A549 (cell line): ENCODE results near the gene HIPK3. TPM values are rescaled to one million over a fixed set of nuclear protein-coding genes. Genes with fewer than 3 reads are reported as not detected.
A peak's percentile ranks its signal among the peaks of the same experiment; 100 is the strongest.

Source experiments
- ATAC-seq, 2 experiments: fragments of 200-7000 bp in 1 of 2; fragments of >200 bp in 1 of 2; cut with Nextera tagmentation in 1 of 2; cut with Tn5 transposase in 1 of 2; 3 replicates each; pipeline versions ENCODE4 v1.8.0 to v1.9.1; 2018 to 2020; ENCODE audit warnings: mild to moderate bottlenecking in 1 of 2, moderate library complexity in 1 of 2
- CTCF ChIA-PET: fragments of 300-600 bp; sonication (Branson Sonifier 250); formaldehyde crosslinking; extraction: SDS; loops from one replicate; lab custom pipeline; 2021; ENCODE audit warnings: antibody characterized with exemption, inconsistent platforms; lab: Yijun Ruan, JAX
- POLR2A ChIA-PET: fragments of 350-600 bp; formaldehyde crosslinking; extraction: SDS; loops from one replicate; lab custom pipeline; 2021; ENCODE audit warnings: antibody characterized with exemption, inconsistent platforms; lab: Yijun Ruan, JAX
- DNase-seq, 2 experiments: peaks; one replicate each; pipeline versions ENCODE4 v3.0.0 to v3.0.0-alpha.2; 2011 to 2016; ENCODE audit warnings: low read depth in 1 of 2, low spot score in 1 of 2
- FAIRE-seq: peaks from 2 replicates; lab custom pipeline; 2011; peaks lifted over from hg19 to GRCh38; lab: Jason Lieb, UNC
- H3K27ac ChIP-seq, 2 experiments: fragments of >200 bp; sonication (Bioruptor Twin); formaldehyde crosslinking; 3 replicates each; pipeline ENCODE4 v1.5.1; 2016 to 2017
- H3K4me1 ChIP-seq: fragments of >200 bp; sonication (Bioruptor Twin); formaldehyde crosslinking; 3 replicates; pipeline ENCODE4 v1.6.1; 2016
- H3K4me2 ChIP-seq: fragments of >200 bp; sonication (Bioruptor Twin); formaldehyde crosslinking; 3 replicates; pipeline ENCODE4 v1.6.1; 2016
- H3K4me3 ChIP-seq: fragments of >200 bp; sonication (Bioruptor Twin); formaldehyde crosslinking; 3 replicates; pipeline ENCODE4 v1.5.1; 2016
- H3K9me3 ChIP-seq: fragments of >200 bp; sonication (Bioruptor Twin); formaldehyde crosslinking; 3 replicates; pipeline ENCODE4 v1.6.1; 2016
- CBX8 ChIP-seq: fragments of 200-600 bp; sonication (generic); IDR thresholded peaks from 2 replicates; pipeline ENCODE4 v1.6.1; 2016
- CHD2 ChIP-seq: fragments of 150-350 bp; IDR thresholded peaks from 2 replicates; pipeline ENCODE4 v1.6.1; 2014; ENCODE audit warnings: low read length; ENCODE audit not compliant: partially characterized antibody
- CHD4 ChIP-seq: fragments of 200-600 bp; sonication (generic); IDR thresholded peaks from 2 replicates; pipeline ENCODE4 v1.6.1; 2016; ENCODE audit warnings: antibody characterized with exemption, mild to moderate bottlenecking, borderline replicate concordance
- EHF ChIP-seq: fragments of 250-450 bp; sonication (Bioruptor Pico); IDR thresholded peaks from 2 replicates; pipeline ENCODE4 v1.5.0; 2020; ENCODE audit warnings: mild to moderate bottlenecking
- EP300 ChIP-seq, 2 experiments: fragments of >200 bp; sonication (Bioruptor Twin); formaldehyde crosslinking; IDR thresholded peaks; 2 replicates in 1 of 2; 3 replicates in 1 of 2; pipeline ENCODE4 v1.6.1; 2016 to 2017
- HOXA7 ChIP-seq: fragments of 250-450 bp; sonication (Bioruptor Pico); IDR thresholded peaks from 2 replicates; pipeline ENCODE4 v1.5.0; 2020; ENCODE audit warnings: mild to moderate bottlenecking, moderate library complexity
- HOXB5 ChIP-seq: fragments of 250-450 bp; sonication (Bioruptor Pico); IDR thresholded peaks from 2 replicates; pipeline ENCODE4 v1.5.0; 2020; ENCODE audit warnings: mild to moderate bottlenecking, moderate library complexity
- JUN ChIP-seq, 2 experiments: fragments of >200 bp; sonication (Bioruptor Twin); formaldehyde crosslinking; IDR thresholded peaks; 2 replicates in 1 of 2; 3 replicates in 1 of 2; pipeline ENCODE4 v1.6.1; 2016 to 2017
- KDM5A ChIP-seq: fragments of 200-600 bp; sonication (generic); IDR thresholded peaks from 2 replicates; pipeline ENCODE4 v1.6.1; 2016; ENCODE audit warnings: antibody characterized with exemption, mild to moderate bottlenecking
- MAZ ChIP-seq: fragments of 150-350 bp; IDR thresholded peaks from 2 replicates; pipeline ENCODE4 v1.6.1; 2014; ENCODE audit warnings: antibody characterized with exemption, low read depth, low read length, borderline replicate concordance
- PBX3 ChIP-seq: IDR thresholded peaks from 2 replicates; pipeline ENCODE4 v1.6.1; 2012
- POLR2A ChIP-seq: IDR thresholded peaks from 2 replicates; pipeline ENCODE4 v1.6.1; 2012; ENCODE audit warnings: mild to moderate bottlenecking, low read length
- POLR2AphosphoS2 ChIP-seq: conservative IDR thresholded peaks from 2 replicates; pipeline ENCODE4 v1.6.1; 2012; ENCODE audit warnings: low read length, improper control_type of control experiment, inconsistent platforms
- RAD21 ChIP-seq, 2 experiments: fragments of >200 bp in 1 of 2; sonication (Bioruptor Twin) in 1 of 2; formaldehyde crosslinking in 1 of 2; IDR thresholded peaks in 1 of 2; conservative IDR thresholded peaks in 1 of 2; 2 replicates in 1 of 2; 3 replicates in 1 of 2; pipeline ENCODE4 v1.6.1; 2012 to 2018; ENCODE audit warnings: inconsistent platforms in 1 of 2
- RARB ChIP-seq: fragments of 250-450 bp; sonication (Bioruptor Pico); IDR thresholded peaks from 2 replicates; pipeline ENCODE4 v1.8.0; 2021; ENCODE audit warnings: mild to moderate bottlenecking, moderate library complexity
- SMC3 ChIP-seq: fragments of >200 bp; sonication (Bioruptor Twin); formaldehyde crosslinking; IDR thresholded peaks from 3 replicates; pipeline ENCODE4 v1.6.1; 2018; ENCODE audit warnings: inconsistent platforms
- SREBF2 ChIP-seq: fragments of 450-650 bp; IDR thresholded peaks from 2 replicates; pipeline ENCODE4 v1.6.1; 2014; ENCODE audit warnings: mild to moderate bottlenecking, moderate library complexity
- TFCP2L1 ChIP-seq: fragments of 250-450 bp; sonication (Bioruptor Pico); IDR thresholded peaks from 2 replicates; pipeline ENCODE4 v1.5.0; 2021; ENCODE audit warnings: mild to moderate bottlenecking
- TP53 ChIP-seq: fragments of 250-450 bp; sonication (Bioruptor Pico); IDR thresholded peaks from 2 replicates; pipeline ENCODE4 v1.5.0; 2021; ENCODE audit warnings: mild to moderate bottlenecking, moderate library complexity
- ZC3H11A ChIP-seq: fragments of 450-650 bp; IDR thresholded peaks from 2 replicates; pipeline ENCODE4 v1.6.1; 2014; ENCODE audit warnings: antibody characterized with exemption, mild to moderate bottlenecking
- ZNF302 ChIP-seq: fragments of 250-450 bp; sonication (Bioruptor Pico); IDR thresholded peaks from 2 replicates; pipeline ENCODE4 v1.9.0; 2021; ENCODE audit warnings: inconsistent platforms, mild to moderate bottlenecking, moderate library complexity
- WGBS: methylation state at CpG from one replicate; pipeline ENCODE4 v1.1.6; 2017; ENCODE audit errors: missing lambda C conversion rate; 5-methylcytosine and 5-hydroxymethylcytosine counted together
- polyA plus RNA-seq, 4 experiments: library from polyadenylated mRNA; depleted of rRNA in 3 of 4; stranded (reverse); fragments of >200 nt; fragmentation: RNase III in 1 of 4; extraction: RNeasy Plus Mini Kit Qiagen cat#74134 plus additional on column Dnase treatment in 1 of 4; gene quantifications; 2 replicates in 3 of 4; 3 replicates in 1 of 4; pipeline ENCODE4 v1.2.3, GENCODE V29; 2011 to 2017
- TF ChIP-seq, protein P1 (sequence below): fragments of >200 bp; sonication (Bioruptor Twin); formaldehyde crosslinking; IDR thresholded peaks from 3 replicates; pipeline ENCODE4 v1.6.1; 2016
- TF ChIP-seq, protein P2 (sequence below): fragments of 200-600 bp; sonication (generic); IDR thresholded peaks from 2 replicates; pipeline ENCODE4 v1.6.1; 2016; ENCODE audit warnings: antibody characterized with exemption, mild to moderate bottlenecking, moderate library complexity
- TF ChIP-seq, protein P3 (sequence below): IDR thresholded peaks from 2 replicates; pipeline ENCODE4 v1.6.1; 2012
- TF ChIP-seq, protein P4 (sequence below): fragments of >200 bp; sonication (Bioruptor Twin); formaldehyde crosslinking; IDR thresholded peaks from 3 replicates; pipeline ENCODE4 v1.5.1; 2016

The HIPK3 gene
- polyA plus RNA-seq, 2 of the 4 experiments (the other 2 are of a cell fraction), result 15.1 to 31.6 TPM

- CTCF ChIA-PET, result no interaction called here
Observed at GRCh38 chr11:33271059-33271458, 13.9 kb downstream of the HIPK3 start.

GRCh38 chr11:33272338-33273107, 15.3 kb downstream of the HIPK3 start:
- WGBS, result 86% methylated on average over 13 of the region's 13 CpGs
- no peak for FAIRE-seq
- no peak overlapping the region for H3K4me2 ChIP-seq
- no peak overlapping the region for H3K4me3 ChIP-seq
- peak in 1 of 2 experiments; percentile 50; a peak in 1 of 6 replicates for ATAC-seq
- ChIA-PET POLR2A (no interaction called here), CTCF (interaction anchor here (0.6 to 1.0 kb wide), 4 partner anchors 107 to 699 kb away, joined by 3 read pairs; no protein-coding TSS in a partner anchor)
- no peak for DNase-seq
- peaks cover 65% of the 10 kb centered on the region for H3K4me1 ChIP-seq
- no peak for TF ChIP-seq PBX3
- TF ChIP-seq, protein P1, sequence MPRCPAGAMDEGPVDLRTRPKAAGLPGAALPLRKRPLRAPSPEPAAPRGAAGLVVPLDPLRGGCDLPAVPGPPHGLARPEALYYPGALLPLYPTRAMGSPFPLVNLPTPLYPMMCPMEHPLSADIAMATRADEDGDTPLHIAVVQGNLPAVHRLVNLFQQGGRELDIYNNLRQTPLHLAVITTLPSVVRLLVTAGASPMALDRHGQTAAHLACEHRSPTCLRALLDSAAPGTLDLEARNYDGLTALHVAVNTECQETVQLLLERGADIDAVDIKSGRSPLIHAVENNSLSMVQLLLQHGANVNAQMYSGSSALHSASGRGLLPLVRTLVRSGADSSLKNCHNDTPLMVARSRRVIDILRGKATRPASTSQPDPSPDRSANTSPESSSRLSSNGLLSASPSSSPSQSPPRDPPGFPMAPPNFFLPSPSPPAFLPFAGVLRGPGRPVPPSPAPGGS, result no peak
- TF ChIP-seq RAD21 (conservative IDR thresholded peaks at IDR 0.05 in 1 of 2, IDR thresholded peaks at IDR 0.05 in 1 of 2), result no peak
- TF ChIP-seq, protein P2, sequence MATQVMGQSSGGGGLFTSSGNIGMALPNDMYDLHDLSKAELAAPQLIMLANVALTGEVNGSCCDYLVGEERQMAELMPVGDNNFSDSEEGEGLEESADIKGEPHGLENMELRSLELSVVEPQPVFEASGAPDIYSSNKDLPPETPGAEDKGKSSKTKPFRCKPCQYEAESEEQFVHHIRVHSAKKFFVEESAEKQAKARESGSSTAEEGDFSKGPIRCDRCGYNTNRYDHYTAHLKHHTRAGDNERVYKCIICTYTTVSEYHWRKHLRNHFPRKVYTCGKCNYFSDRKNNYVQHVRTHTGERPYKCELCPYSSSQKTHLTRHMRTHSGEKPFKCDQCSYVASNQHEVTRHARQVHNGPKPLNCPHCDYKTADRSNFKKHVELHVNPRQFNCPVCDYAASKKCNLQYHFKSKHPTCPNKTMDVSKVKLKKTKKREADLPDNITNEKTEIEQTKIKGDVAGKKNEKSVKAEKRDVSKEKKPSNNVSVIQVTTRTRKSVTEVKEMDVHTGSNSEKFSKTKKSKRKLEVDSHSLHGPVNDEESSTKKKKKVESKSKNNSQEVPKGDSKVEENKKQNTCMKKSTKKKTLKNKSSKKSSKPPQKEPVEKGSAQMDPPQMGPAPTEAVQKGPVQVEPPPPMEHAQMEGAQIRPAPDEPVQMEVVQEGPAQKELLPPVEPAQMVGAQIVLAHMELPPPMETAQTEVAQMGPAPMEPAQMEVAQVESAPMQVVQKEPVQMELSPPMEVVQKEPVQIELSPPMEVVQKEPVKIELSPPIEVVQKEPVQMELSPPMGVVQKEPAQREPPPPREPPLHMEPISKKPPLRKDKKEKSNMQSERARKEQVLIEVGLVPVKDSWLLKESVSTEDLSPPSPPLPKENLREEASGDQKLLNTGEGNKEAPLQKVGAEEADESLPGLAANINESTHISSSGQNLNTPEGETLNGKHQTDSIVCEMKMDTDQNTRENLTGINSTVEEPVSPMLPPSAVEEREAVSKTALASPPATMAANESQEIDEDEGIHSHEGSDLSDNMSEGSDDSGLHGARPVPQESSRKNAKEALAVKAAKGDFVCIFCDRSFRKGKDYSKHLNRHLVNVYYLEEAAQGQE, result no peak
- TF ChIP-seq TFCP2L1 (CRISPR knock-in tag), result no peak
- TF ChIP-seq EHF (CRISPR knock-in tag), result no peak
- TF ChIP-seq, protein P3, sequence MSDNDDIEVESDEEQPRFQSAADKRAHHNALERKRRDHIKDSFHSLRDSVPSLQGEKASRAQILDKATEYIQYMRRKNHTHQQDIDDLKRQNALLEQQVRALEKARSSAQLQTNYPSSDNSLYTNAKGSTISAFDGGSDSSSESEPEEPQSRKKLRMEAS, result no peak
- TF ChIP-seq ZNF302 (CRISPR knock-in tag), result no peak
- no peak for TF ChIP-seq POLR2AphosphoS2
- TF ChIP-seq CBX8, result no peak
- TF ChIP-seq CHD2, result no peak
- TF ChIP-seq, protein P4, sequence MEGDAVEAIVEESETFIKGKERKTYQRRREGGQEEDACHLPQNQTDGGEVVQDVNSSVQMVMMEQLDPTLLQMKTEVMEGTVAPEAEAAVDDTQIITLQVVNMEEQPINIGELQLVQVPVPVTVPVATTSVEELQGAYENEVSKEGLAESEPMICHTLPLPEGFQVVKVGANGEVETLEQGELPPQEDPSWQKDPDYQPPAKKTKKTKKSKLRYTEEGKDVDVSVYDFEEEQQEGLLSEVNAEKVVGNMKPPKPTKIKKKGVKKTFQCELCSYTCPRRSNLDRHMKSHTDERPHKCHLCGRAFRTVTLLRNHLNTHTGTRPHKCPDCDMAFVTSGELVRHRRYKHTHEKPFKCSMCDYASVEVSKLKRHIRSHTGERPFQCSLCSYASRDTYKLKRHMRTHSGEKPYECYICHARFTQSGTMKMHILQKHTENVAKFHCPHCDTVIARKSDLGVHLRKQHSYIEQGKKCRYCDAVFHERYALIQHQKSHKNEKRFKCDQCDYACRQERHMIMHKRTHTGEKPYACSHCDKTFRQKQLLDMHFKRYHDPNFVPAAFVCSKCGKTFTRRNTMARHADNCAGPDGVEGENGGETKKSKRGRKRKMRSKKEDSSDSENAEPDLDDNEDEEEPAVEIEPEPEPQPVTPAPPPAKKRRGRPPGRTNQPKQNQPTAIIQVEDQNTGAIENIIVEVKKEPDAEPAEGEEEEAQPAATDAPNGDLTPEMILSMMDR, result no peak
- no peak for TF ChIP-seq ZC3H11A
- TF ChIP-seq KDM5A, result no peak
- no peak for TF ChIP-seq SMC3
- no peaks in the 10 kb centered on the region for H3K9me3 ChIP-seq
- H3K27ac ChIP-seq, result no peak overlapping the region

More at GRCh38 chr11:33271059-33271458, 13.9 kb downstream of the HIPK3 start:
- POLR2A ChIA-PET, result no interaction called here
- H3K4me2 ChIP-seq, result no peak overlapping the region
- WGBS, result 87% methylated on average over 3 of the region's 3 CpGs
- no peak for ATAC-seq
- no peaks in the 10 kb centered on the region for H3K9me3 ChIP-seq
- no peak for FAIRE-seq
- no peak overlapping the region for H3K4me3 ChIP-seq
- H3K4me1 ChIP-seq, result peaks cover 72% of the 10 kb centered on the region
- DNase-seq, result no peak
- no peak overlapping the region for H3K27ac ChIP-seq
- no peak for TF ChIP-seq EP300 (IDR thresholded peaks at IDR 0.05)
- no peak for TF ChIP-seq CHD4
- no peak for TF ChIP-seq HOXB5
- TF ChIP-seq MAZ, result no peak
- TF ChIP-seq RARB, result no peak
- no peak for TF ChIP-seq POLR2AphosphoS2
- no peak for TF ChIP-seq SMC3
- TF ChIP-seq JUN (IDR thresholded peaks at IDR 0.05), result no peak
- no peak for TF ChIP-seq POLR2A
- TF ChIP-seq TFCP2L1 (CRISPR knock-in tag), result no peak
- no peak for TF ChIP-seq TP53 (CRISPR knock-in tag)
- TF ChIP-seq, protein P3, result no peak
- TF ChIP-seq HOXA7, result no peak
- TF ChIP-seq EHF (CRISPR knock-in tag), result no peak
- TF ChIP-seq SREBF2, result no peak
- TF ChIP-seq, protein P4, result no peak
